Uterus (tissue), 2 donors: ENCODE results near the gene HRH3.

Experiments
- CTCF ChIP-seq, 4 experiments: fragments of 200-600 bp in 2 of 4; fragments of 450-650 bp in 2 of 4; sonication (generic) in 2 of 4; IDR thresholded peaks; one replicate each; pipeline ENCODE4 v1.5.1; 2016 to 2019; ENCODE audit warnings: antibody characterized with exemption in 4 of 4, mild to moderate bottlenecking in 2 of 4, moderate library complexity in 1 of 4
- POLR2A ChIP-seq, 2 donors: fragments of 450-650 bp; IDR thresholded peaks; one replicate each; pipeline ENCODE4 v1.6.1; 2016; ENCODE audit warnings: antibody characterized with exemption in 2 of 2, mild to moderate bottlenecking in 1 of 2, moderate library complexity in 1 of 2

- TF ChIP-seq POLR2A (IDR thresholded peaks at IDR 0.05): no peak
- TF ChIP-seq CTCF (IDR thresholded peaks at IDR 0.05): no peak
Observed at GRCh38 chr20:62177307-62177706, 42.8 kb downstream of the HRH3 start.
